ENCODE results near the gene PRKCZ. TPM values are rescaled to one million over a fixed set of nuclear protein-coding genes. Genes with fewer than 3 reads are reported as not detected.

PRKCZ gene
- total RNA-seq, 1 donor from 2014 or later = 37.6 TPM

- no peaks in the 10 kb centered on the region for H3K27me3 ChIP-seq (ENCODE audit: control insufficient read depth, insufficient read depth, low read length)
- H3K4me3 ChIP-seq (ENCODE audit: low read depth, low read length) = no peak overlapping the region
- no peaks in the 10 kb centered on the region for H3K36me3 ChIP-seq (ENCODE audit: control insufficient read depth, insufficient read depth, low read length)
- no peak for DNase-seq (ENCODE audit: low read depth)
- TF ChIP-seq CTCF (IDR thresholded peaks at IDR 0.05; ENCODE audit: insufficient read depth, low read length, poor library complexity, severe bottlenecking) = no peak
Measured at GRCh38 chr1:2210084-2210653, 160.0 kb downstream of the PRKCZ start.

GRCh38 chr1:2210786-2211185, 160.6 kb downstream of the PRKCZ start:
- DNase-seq (ENCODE audit: low read depth) = no peak
- Histone ChIP-seq H3K36me3 (ENCODE audit: control insufficient read depth, insufficient read depth, low read length) (no peaks in the 10 kb centered on the region), H3K27me3 (ENCODE audit: control insufficient read depth, insufficient read depth, low read length) (no peaks in the 10 kb centered on the region), H3K4me3 (ENCODE audit: low read depth, low read length) (no peak overlapping the region)
- TF ChIP-seq CTCF (IDR thresholded peaks at IDR 0.05; ENCODE audit: insufficient read depth, low read length, poor library complexity, severe bottlenecking) = no peak

- Histone ChIP-seq H3K4me3 (ENCODE audit: low read depth, low read length) (no peak overlapping the region), H3K36me3 (ENCODE audit: control insufficient read depth, insufficient read depth, low read length) (no peaks in the 10 kb centered on the region), H3K27me3 (ENCODE audit: control insufficient read depth, insufficient read depth, low read length) (no peaks in the 10 kb centered on the region)
- no peak for TF ChIP-seq CTCF (IDR thresholded peaks at IDR 0.05; ENCODE audit: insufficient read depth, low read length, poor library complexity, severe bottlenecking)
- DNase-seq (ENCODE audit: low read depth) = no peak
Measured at GRCh38 chr1:2212274-2212531, 162.0 kb downstream of the PRKCZ start.

GRCh38 chr1:2212532-2213491, 162.6 kb downstream of the PRKCZ start:
- H3K4me3 ChIP-seq (ENCODE audit: low read depth, low read length) = peak overlapping the region; percentile 20
- TF ChIP-seq CTCF (IDR thresholded peaks at IDR 0.05; ENCODE audit: insufficient read depth, low read length, poor library complexity, severe bottlenecking) = peak; percentile 20
- no peak for DNase-seq (ENCODE audit: low read depth)

GRCh38 chr1:2213576-2214505, 163.6 kb downstream of the PRKCZ start:
- DNase-seq (ENCODE audit: low read depth) = no peak

More at GRCh38 chr1:2212532-2213491, 162.6 kb downstream of the PRKCZ start:
- H3K36me3 ChIP-seq (ENCODE audit: control insufficient read depth, insufficient read depth, low read length) = no peaks in the 10 kb centered on the region
- no peaks in the 10 kb centered on the region for H3K27me3 ChIP-seq (ENCODE audit: control insufficient read depth, insufficient read depth, low read length)

More at GRCh38 chr1:2213576-2214505, 163.6 kb downstream of the PRKCZ start:
- no peaks in the 10 kb centered on the region for H3K36me3 ChIP-seq (ENCODE audit: control insufficient read depth, insufficient read depth, low read length)
- no peak overlapping the region for H3K4me3 ChIP-seq (ENCODE audit: low read depth, low read length)
- no peaks in the 10 kb centered on the region for H3K27me3 ChIP-seq (ENCODE audit: control insufficient read depth, insufficient read depth, low read length)
- TF ChIP-seq CTCF (IDR thresholded peaks at IDR 0.05; ENCODE audit: insufficient read depth, low read length, poor library complexity, severe bottlenecking) = no peak
